DMS79 (cell line): ENCODE results near the gene SCNN1A.
A peak's percentile ranks its signal among the peaks of the same experiment; 100 is the strongest.

Experiments
- DNase-seq: peaks from one replicate; lab custom pipeline; 2025; lab: John Stamatoyannopoulos, UW

SCNN1A gene

GRCh38 chr12:6375269-6376078, at the start of gene SCNN1A:
TSS of gene SCNN1A (minus strand) at chr12:6375563. CDS start at chr12:6374783, 780 bp downstream.
- DNase-seq = peak; percentile 66

DNA sequence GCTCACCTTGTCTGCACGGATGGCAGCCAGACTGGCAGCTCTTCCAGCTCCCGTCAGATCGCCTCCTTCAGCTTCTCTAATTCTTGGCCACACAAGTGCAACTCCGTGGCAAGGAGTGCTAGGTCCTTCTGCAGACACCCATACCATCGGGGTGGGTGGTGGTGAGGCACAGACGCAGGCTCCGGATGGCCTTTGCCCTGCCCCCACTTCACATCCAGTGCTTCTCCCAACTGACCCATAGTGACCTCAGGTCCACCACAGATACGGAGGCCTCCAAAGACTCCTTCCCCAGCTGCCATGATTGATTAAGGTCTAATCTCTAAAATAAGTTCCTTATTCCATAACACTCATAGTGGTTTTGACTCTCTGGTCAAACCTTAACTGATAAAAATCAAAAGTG, 49.5 kb upstream of the SCNN1A start:
- DNase-seq = no peak

GRCh38 chr12:6424008-6424347, 48.6 kb upstream of the SCNN1A start:
- no peak for DNase-seq

- peak; percentile 65 for DNase-seq
Observed at GRCh38 chr12:6423267-6424007, 48.1 kb upstream of the SCNN1A start.

DNA sequence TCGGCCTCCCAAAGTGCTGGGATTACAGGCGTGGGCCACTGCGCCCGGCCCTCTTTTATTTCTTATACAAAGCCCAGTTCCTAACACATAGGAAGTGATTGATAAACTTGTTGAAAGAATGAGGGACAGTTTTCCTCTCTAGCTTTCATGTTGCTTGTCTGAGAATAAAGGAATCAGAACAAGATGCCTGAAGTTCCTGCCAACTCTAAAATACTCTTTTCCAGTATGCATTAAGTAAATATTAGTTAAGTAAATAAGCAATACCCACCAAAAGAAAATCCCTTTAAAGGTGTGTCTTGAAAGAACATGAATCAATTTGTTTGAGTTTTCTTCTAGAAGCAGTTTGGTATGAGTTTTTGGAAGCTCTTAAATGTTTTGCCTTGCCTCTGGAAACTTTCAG, 45.0 kb upstream of the SCNN1A start:
- DNase-seq = no peak

DNA sequence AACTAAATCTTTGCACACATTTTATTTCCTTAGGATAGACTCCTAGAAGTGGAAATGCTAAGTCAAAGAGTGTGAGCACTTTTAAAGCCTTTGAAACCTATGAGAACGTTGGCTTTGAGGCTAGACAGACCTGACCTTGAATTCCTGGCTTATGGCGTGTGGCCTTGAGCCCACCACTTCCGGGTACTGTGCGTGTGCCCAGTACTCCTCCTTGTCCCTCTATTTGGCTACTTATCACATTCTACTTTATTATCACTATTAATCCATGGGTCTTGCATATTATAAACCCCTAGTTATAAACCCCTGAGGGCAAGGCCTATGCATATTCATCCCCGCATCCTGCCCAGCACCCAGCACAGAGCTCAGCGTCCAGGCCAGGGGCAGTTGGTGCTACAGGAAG, 43.4 kb upstream of the SCNN1A start:
- DNase-seq = no peak

- DNase-seq = no peak
Observed at GRCh38 chr12:6416596-6416995, 41.2 kb upstream of the SCNN1A start.

- no peak for DNase-seq
Observed at GRCh38 chr12:6407236-6407954, 32.0 kb upstream of the SCNN1A start.

- no peak for DNase-seq
Observed at GRCh38 chr12:6405963-6406362, 30.6 kb upstream of the SCNN1A start.

- no peak for DNase-seq
Observed at GRCh38 chr12:6404390-6404789, 29.0 kb upstream of the SCNN1A start.

GRCh38 chr12:6399884-6400644, 24.7 kb upstream of the SCNN1A start:
- no peak for DNase-seq

DNA sequence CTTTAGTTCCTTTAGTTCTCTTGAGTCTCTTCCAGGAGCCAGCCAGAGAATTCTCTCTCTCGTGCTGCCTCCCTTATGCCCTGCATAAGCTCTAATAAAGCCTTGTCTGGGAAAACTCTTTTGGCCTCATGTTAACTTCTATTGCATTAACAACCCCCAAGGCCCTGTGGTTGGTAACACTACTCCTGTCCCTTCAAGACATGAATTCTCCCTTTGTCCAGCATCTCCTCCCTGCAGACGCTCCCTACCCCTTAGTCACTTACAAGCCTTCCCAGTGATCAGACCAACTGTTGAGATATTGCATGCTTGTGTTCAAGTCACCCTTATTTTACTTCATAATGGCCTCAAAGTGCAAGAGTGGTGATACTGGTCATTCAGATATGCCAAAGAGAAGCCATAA, 20.7 kb upstream of the SCNN1A start:
- no peak for DNase-seq

DNA sequence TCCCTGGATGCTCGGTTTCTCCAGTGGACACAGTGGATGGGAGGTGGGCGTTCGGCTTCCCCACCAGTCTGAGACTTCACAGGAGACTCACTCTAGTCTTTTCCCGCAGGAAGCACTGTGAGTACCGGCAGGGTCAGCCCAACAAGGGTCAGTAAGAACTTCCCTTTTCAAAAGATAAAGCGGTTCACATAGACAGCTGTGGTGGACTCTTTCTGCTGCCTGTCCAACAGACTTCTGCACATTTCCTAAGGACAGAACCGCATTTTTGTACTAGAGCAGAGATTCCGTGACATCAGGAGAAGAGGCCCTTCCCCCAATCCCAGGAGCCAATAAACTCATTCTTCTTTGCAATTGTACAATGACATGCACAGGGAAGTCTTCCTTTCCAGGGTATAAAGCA, 19.0 kb upstream of the SCNN1A start:
- no peak for DNase-seq

DNA sequence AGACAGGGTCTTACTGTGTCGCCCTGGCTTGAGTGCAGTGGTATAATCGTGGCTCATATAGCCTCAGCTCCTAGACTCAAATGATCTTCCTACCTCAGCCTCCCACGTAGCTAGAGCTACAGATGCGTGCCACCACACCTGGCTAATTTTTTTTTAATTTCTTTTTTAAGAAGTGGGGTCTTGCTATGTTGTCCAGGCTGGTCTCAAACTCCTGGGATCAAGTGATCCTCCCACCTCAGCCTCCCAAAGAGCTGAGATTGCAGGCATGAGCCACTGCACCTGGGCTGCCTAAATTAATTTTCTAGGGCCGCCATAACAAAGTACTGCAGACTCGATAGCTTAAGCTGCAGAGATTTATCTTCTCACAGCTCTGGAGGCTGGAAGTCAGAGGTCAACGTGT, 17.7 kb upstream of the SCNN1A start:
- DNase-seq = no peak

DNA sequence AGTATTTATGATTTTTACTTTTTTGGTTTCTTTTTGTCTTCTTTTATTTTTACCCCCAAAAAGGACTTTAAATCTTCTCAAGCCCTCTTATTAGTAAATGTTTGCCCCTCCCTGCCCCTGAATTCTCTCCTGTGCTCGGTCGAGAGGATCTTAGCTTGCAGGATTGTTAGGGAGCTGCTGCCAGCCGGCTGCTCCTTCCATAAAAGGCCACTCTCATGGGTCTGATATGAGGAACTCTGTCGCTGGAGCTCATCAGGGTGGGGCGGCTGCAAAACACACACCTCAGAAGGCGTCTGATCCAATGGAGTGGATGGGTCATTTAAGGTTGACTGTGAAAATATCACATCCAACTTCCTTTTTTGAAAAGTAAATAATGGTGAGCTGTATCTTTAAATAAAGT, 17.1 kb upstream of the SCNN1A start:
- DNase-seq = no peak

GRCh38 chr12:6391013-6391412, 15.7 kb upstream of the SCNN1A start:
- DNase-seq = no peak

- no peak for DNase-seq
Observed at GRCh38 chr12:6390084-6390799, 14.9 kb upstream of the SCNN1A start.

DNA sequence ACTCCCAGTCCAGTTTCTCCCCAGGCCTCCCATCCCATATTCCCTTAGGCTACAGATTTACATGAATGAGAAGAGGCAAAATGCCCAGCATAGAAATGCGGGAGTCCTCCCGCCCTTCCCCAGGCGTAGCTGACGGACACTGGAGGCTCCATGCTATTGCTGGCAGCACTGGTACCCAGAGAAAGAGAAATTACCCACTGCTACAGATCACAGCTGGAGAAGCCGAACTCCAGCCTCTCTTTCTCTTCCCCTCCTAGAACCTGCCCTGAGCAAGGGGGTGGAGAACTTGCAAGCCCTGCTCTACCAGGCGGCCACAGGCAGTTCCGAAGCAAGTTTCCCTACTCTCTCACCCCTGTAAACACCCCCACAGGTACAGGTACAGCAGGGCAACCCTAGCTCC, 12.2 kb upstream of the SCNN1A start:
- DNase-seq = no peak

GRCh38 chr12:6386491-6386890, 11.1 kb upstream of the SCNN1A start:
- DNase-seq = no peak

DNA sequence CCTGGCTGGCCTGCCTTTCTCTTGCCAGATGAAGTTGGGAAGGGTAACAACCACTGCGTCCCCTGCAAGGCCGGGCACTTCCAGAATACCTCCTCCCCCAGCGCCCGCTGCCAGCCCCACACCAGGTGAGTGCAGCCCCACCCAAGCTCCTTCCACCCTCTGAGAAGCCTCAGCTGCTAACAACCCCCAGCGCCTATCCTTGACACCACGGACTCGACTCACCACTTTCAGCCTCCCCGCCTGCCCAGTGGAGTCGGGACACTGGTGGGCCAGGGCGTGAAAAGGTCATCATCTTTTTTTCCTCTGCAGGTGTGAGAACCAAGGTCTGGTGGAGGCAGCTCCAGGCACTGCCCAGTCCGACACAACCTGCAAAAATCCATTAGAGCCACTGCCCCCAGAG, 10.7 kb upstream of the SCNN1A start:
- DNase-seq = no peak
